GM06990 (cell line): ENCODE results near the gene CACNA1C.

ENCODE experiments used
- DNase-seq: peaks from one replicate; pipeline ENCODE4 v3.0.0-alpha.2; 2011; ENCODE audit not compliant: insufficient read length; ENCODE audit errors: extremely low read depth
- H3K27me3 ChIP-seq: replicated peaks from 2 replicates; pipeline ENCODE4 v1.6.0; 2011; ENCODE audit warnings: low read length; ENCODE audit not compliant: control insufficient read depth, insufficient read depth
- H3K36me3 ChIP-seq: 2 replicates; pipeline ENCODE4 v1.5.1; 2011; ENCODE audit warnings: low read length; ENCODE audit not compliant: control insufficient read depth, insufficient read depth
- H3K4me3 ChIP-seq: replicated peaks from 2 replicates; pipeline ENCODE4 v1.5.1; 2011; ENCODE audit warnings: low read depth, mild to moderate bottlenecking, control low read depth, low read length
- TF ChIP-seq, protein P1 (sequence below): IDR thresholded peaks from 2 replicates; pipeline ENCODE4 v1.5.1; 2011; ENCODE audit warnings: low read length, control low read depth, mild to moderate bottlenecking, inconsistent platforms; ENCODE audit not compliant: insufficient read depth, poor library complexity, severe bottlenecking

CACNA1C gene

DNA sequence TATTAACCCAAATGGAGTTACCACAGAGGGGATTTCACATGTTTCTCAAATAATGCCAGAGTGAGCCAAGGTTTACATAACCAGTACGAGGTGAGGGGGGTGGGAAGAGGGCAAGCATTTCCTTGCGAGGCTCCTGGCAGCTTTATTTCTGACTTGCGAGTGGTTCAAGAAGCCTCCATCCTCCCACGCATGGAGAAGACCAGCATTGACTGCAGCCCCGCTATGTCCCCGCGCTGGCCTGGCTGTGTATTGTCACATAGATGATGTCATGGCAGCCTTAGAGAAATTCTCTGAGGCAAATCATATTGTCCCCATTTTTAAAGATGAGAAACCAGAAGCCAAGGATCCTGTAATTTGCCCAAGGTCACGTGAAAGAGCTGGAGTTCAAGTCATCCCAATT lies 188.2 kb downstream of the CACNA1C start:
- TF ChIP-seq, protein P1, sequence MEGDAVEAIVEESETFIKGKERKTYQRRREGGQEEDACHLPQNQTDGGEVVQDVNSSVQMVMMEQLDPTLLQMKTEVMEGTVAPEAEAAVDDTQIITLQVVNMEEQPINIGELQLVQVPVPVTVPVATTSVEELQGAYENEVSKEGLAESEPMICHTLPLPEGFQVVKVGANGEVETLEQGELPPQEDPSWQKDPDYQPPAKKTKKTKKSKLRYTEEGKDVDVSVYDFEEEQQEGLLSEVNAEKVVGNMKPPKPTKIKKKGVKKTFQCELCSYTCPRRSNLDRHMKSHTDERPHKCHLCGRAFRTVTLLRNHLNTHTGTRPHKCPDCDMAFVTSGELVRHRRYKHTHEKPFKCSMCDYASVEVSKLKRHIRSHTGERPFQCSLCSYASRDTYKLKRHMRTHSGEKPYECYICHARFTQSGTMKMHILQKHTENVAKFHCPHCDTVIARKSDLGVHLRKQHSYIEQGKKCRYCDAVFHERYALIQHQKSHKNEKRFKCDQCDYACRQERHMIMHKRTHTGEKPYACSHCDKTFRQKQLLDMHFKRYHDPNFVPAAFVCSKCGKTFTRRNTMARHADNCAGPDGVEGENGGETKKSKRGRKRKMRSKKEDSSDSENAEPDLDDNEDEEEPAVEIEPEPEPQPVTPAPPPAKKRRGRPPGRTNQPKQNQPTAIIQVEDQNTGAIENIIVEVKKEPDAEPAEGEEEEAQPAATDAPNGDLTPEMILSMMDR: no peak
- no peak overlapping the region for H3K4me3 ChIP-seq
- H3K27me3 ChIP-seq: no peaks in the 10 kb centered on the region; the same call in 1 of the 2 replicates
- DNase-seq: no peak
- H3K36me3 ChIP-seq: no peaks in the 10 kb centered on the region

DNA sequence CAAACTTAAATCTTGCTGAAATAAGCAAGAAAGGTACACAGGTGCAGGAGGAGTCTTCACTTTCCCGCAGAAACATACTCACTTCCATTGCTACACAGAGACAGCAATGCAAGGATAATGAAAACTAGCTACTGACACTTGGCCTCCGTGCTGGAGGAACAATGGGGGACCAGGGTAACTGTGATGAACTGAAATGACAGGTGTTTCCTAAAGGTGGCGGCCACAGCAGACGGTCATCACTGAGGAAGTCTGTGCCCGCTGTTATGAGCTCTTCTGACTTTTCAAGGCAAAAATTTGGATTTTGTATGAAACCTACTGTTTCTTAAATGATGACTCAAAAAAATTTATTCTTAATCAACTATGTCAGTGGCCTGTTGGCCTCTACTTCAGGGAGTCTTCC lies 189.4 kb downstream of the CACNA1C start:
- TF ChIP-seq, protein P1: no peak
- Histone ChIP-seq H3K36me3 (no peaks in the 10 kb centered on the region), H3K27me3 (no peaks in the 10 kb centered on the region; the same call in 1 of the 2 replicates), H3K4me3 (no peak overlapping the region)
- DNase-seq: no peak

DNA sequence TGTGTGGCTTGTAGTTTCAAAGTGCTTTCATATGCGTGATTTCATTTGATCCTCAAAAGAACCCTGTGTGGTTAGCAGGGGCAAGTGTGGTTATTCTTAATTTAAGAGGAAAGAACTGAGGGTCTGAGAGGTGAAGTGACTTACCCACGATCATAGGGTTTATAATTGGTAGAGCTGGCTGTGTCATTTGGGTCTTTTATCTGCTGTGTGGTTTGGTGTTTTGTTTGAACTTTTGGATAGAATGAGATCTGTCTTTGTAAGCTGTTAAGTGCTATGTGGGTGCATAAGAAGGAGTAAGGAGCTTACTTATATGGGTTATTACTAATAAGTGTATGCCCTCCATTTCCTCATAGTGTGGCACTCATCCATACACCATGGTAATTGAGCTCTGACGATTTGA lies 190.0 kb downstream of the CACNA1C start:
- DNase-seq: no peak
- no peaks in the 10 kb centered on the region for H3K36me3 ChIP-seq
- H3K4me3 ChIP-seq: no peak overlapping the region
- H3K27me3 ChIP-seq: no peaks in the 10 kb centered on the region; the same call in 1 of the 2 replicates
- TF ChIP-seq, protein P1: no peak

DNA sequence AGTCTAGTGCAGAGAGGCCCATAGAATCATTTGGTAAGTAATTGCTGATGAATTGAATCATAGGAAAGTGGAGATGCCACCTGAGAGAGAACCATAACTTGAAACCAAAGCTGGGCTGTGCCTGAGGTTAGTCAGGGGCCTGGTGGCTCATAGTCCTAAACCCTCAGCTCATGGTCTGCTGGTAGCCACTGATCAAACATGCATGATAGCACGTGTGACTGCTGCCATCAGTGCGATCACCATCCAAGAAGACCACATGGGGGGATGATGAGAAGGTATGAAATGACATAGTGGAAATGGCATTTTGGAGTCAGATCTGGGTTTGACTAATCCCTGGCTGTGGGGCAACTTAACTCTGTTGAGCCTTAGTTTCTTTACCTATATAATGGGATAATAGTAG lies 190.5 kb downstream of the CACNA1C start:
- TF ChIP-seq, protein P1: no peak
- Histone ChIP-seq H3K4me3 (no peak overlapping the region), H3K27me3 (no peaks in the 10 kb centered on the region; the same call in 1 of the 2 replicates), H3K36me3 (no peaks in the 10 kb centered on the region)
- no peak for DNase-seq

DNA sequence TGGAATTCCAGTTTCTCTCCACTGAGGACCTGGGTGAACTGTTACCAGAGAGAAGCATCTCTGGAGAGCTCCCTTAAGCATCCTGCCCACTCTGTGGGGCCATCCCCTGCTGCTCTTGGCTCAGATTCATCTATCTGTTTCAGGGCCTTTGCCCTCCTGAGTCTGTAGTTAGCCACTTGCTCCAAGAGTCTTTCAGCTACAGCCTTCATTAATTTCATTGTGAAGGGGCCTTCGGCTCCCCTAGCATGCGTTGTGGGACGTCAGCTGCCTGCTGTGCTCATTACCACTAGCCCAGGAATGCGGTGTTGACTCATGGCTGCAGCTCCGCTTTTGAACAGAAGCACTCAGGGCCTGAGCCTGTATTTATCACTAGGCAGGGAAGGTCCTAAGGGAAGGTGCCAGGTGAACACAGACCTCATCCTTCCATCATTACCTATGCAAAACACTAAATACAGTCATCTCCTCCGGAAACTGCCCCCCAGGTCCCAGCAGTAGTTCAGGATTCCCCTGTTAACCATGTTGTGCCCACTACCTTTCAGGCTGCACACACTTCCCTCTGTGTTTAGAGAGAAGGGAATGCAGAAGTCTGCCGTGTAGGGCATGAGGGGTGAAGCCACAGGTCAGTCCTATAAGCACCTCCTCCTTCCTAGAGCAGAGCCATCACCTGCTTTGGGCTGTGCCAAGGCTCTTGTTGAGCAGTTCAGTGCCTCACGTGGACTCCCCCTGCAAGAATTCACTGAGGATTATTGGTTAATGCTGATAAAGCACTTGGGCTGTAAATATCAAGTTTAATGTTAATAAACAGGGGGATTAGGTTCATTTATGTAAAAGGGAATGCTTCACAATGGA lies 191.4 kb downstream of the CACNA1C start:
- DNase-seq: no peak
- no peaks in the 10 kb centered on the region; the same call in 1 of the 2 replicates for H3K27me3 ChIP-seq
- H3K36me3 ChIP-seq: no peaks in the 10 kb centered on the region
- TF ChIP-seq, protein P1: no peak
- no peak overlapping the region for H3K4me3 ChIP-seq
